Small intestine (tissue), 7 donors: ENCODE measurements around the gene IFT20. TPM values are rescaled to one million over a fixed set of nuclear protein-coding genes. Genes with fewer than 3 reads are reported as not detected.

Experiments
- DNase-seq, 2 donors: peaks; one replicate each; pipeline versions ENCODE4 v3.0.0 to v3.0.0-alpha.2; 2013
- FAIRE-seq: peaks from 2 replicates; lab custom pipeline; 2012; peaks lifted over from hg19 to GRCh38; lab: Jason Lieb, UNC
- H3K27ac ChIP-seq, 3 donors: one replicate each; pipeline ENCODE4 v1.5.1; 2013; ENCODE audit warnings: low read length in 2 of 3, mild to moderate bottlenecking in 2 of 3, control low read depth in 1 of 3, inconsistent platforms in 1 of 3, low read depth in 1 of 3, moderate library complexity in 1 of 3
- H3K27me3 ChIP-seq, 3 donors: one replicate each; pipeline ENCODE4 v1.6.1; 2013; ENCODE audit warnings: low read length in 3 of 3, inconsistent platforms in 1 of 3; ENCODE audit not compliant: control insufficient read depth in 3 of 3, insufficient read depth in 3 of 3
- H3K36me3 ChIP-seq, 3 donors: one replicate each; pipeline ENCODE4 v1.6.1; 2013; ENCODE audit warnings: low read length in 3 of 3, inconsistent platforms in 1 of 3, low read depth in 1 of 3, mild to moderate bottlenecking in 1 of 3, moderate library complexity in 1 of 3; ENCODE audit not compliant: control insufficient read depth in 3 of 3, insufficient read depth in 2 of 3
- H3K4me1 ChIP-seq, 3 donors: one replicate each; pipeline ENCODE4 v1.6.1; 2013; ENCODE audit warnings: low read length in 2 of 3, inconsistent platforms in 1 of 3, low read depth in 1 of 3, mild to moderate bottlenecking in 1 of 3, moderate library complexity in 1 of 3; ENCODE audit not compliant: control insufficient read depth in 3 of 3, insufficient read depth in 2 of 3
- H3K4me3 ChIP-seq, 3 donors: one replicate each; pipeline ENCODE4 v1.5.1; 2013; ENCODE audit warnings: low read length in 3 of 3, control low read depth in 1 of 3, inconsistent platforms in 1 of 3, low read depth in 1 of 3, mild to moderate bottlenecking in 1 of 3, moderate library complexity in 1 of 3
- H3K9me3 ChIP-seq, 2 donors: one replicate each; pipeline ENCODE4 v1.6.1; 2013; ENCODE audit warnings: low read depth in 1 of 2, low read length in 1 of 2; ENCODE audit not compliant: control insufficient read depth in 2 of 2, insufficient read depth in 1 of 2
- WGBS, 3 donors: extraction: QIAGEN DNeasy Blood & Tissue Kit; methylation state at CpG; one replicate each; pipeline ENCODE4 v1.1.7; 2013; 5-methylcytosine and 5-hydroxymethylcytosine counted together
- polyA plus RNA-seq, 4 donors: library from polyadenylated mRNA; stranded (reverse) in 3 of 4; unstranded in 1 of 4; fragments of 200-250 nt in 3 of 4; fragments of 120-200 nt in 1 of 4; gene quantifications; one replicate each; pipeline versions ENCODE4 v1.2.1 to v1.2.3, GENCODE V29; 2013
- donor health status: healthy with polysubstance abuse.
- donor health status: control.
- donor health status: control.
- donor health status: Bipolar disorder and iron deficiency.
- donor health status: healthy.

Gene IFT20
- polyA plus RNA-seq, 4 donors: 39.3 to 135 (median 78.6) TPM

GRCh38 chr17:28279411-28279810 is 55.9 kb downstream of the IFT20 start:
- Histone ChIP-seq H3K27me3 (peaks cover 0 to 2% (median 0%) of the 10 kb centered on the region in 3 donors), H3K27ac (no peak overlapping the region), H3K4me3 (no peak overlapping the region), H3K4me1 (no peaks in the 10 kb centered on the region), H3K36me3 (no peaks in the 10 kb centered on the region), H3K9me3 (no peaks in the 10 kb centered on the region)
- WGBS, 3 donors: 80 to 91% (median 85%) methylated on average over 6 of the region's 6 CpGs
- DNase-seq (no peak), FAIRE-seq (no peak)

Other genes starting within 250 kb of the IFT20 start
- gene TMEM97, start 16.3 kb downstream of the IFT20 start, polyA plus RNA-seq: 10 to 100 TPM in 2 of 4 donors, 1 to 10 TPM in 2; 1.8 to 33.1 (median 16.7) TPM
- 10 to 100 TPM; 16.1 to 30.6 (median 17.5) TPM for gene TNFAIP1, start 289 bp upstream of the IFT20 start, polyA plus RNA-seq
- gene POLDIP2, start 22.1 kb upstream of the IFT20 start, polyA plus RNA-seq: 10 to 100 TPM; 61.5 to 73.2 (median 68.7) TPM
- gene SEBOX, start 29.7 kb upstream of the IFT20 start, polyA plus RNA-seq: not detected
- 10 to 100 TPM in 1 of 4 donors, 1 to 10 TPM in 3; 1.3 to 20.9 (median 2.2) TPM for gene VTN, start 34.8 kb upstream of the IFT20 start, polyA plus RNA-seq
- gene SARM1, start 36.2 kb upstream of the IFT20 start, polyA plus RNA-seq: 10 to 100 TPM in 3 of 4 donors, 1 to 10 TPM in 1; 8.9 to 19.0 (median 10.9) TPM
- gene SLC46A1, start 70.7 kb upstream of the IFT20 start, polyA plus RNA-seq: 100 to 1,000 TPM in 1 of 4 donors, 10 to 100 TPM in 3; 11.0 to 147 (median 60.8) TPM
- gene SLC13A2, start 138.2 kb upstream of the IFT20 start, polyA plus RNA-seq: 100 to 1,000 TPM in 3 of 4 donors, 10 to 100 TPM in 1; 40.5 to 320 (median 211) TPM
- gene FOXN1, start 170.9 kb upstream of the IFT20 start, polyA plus RNA-seq: under 1 TPM in 1 of 4 donors, not detected in 3; 0.16 TPM
- 10 to 100 TPM; 14.6 to 57.0 (median 29.9) TPM for gene UNC119, start 217.2 kb upstream of the IFT20 start, polyA plus RNA-seq
- 100 to 1,000 TPM in 1 of 4 donors, 10 to 100 TPM in 3; 24.8 to 131 (median 39.8) TPM for gene PIGS, start 236.1 kb upstream of the IFT20 start, polyA plus RNA-seq
- gene ALDOC, start 241.4 kb upstream of the IFT20 start, polyA plus RNA-seq: 10 to 100 TPM; 27.6 to 85.0 (median 42.9) TPM